NCI-H774 (cell line): ENCODE data around the gene GNB4.
A peak's percentile ranks its signal among the peaks of the same experiment; 100 is the strongest.

Source experiments
- DNase-seq: peaks from one replicate; lab custom pipeline; 2025; lab: John Stamatoyannopoulos, UW

GNB4 gene

GRCh38 chr3:179451265-179452175 is at the start of gene GNB4:
Gene GNB4 (minus strand): TSS chr3:179451470. CDS start chr3:179426200, 25,270 bp downstream.
- DNase-seq: peak; percentile 86

DNA sequence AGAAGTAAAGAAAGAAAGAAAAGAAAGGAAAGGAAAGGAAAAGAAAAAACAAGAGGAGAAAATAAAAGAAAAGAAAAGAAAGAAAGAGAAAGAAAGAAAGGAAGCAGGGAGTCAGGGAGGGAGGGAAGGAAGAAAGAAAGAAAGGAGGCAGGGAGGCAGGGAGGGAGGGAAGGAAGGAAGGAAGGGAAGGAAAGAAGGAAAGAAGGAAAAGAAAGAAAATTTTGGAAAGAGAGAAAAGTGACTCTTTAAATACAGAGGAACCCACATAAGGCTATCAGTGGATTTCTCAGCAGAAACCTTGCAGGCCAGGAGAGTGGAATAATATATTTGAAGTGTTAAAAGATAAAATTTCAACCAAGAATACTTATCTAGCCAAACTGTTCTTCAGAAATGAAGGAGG is 44.2 kb upstream of the GNB4 start:
- no peak for DNase-seq

DNA sequence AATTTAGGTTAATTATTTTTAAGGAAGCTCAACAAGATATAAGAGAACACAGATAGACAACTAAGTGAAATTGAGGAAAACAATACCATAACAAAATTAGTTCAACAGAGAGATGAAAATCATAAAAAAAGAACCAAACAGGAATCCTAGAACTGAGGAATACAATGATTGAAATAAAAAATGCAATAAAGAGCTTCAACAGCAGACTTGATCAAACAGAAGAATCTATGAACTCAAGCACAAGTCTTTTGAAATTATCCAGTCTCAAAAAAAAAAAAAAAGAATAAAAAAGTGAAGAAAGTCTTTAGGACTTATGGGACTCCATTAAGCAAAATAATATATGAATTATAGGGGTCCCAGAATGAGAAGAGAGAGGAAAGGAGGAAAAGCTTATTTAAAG is 42.0 kb upstream of the GNB4 start:
- DNase-seq: no peak

DNA sequence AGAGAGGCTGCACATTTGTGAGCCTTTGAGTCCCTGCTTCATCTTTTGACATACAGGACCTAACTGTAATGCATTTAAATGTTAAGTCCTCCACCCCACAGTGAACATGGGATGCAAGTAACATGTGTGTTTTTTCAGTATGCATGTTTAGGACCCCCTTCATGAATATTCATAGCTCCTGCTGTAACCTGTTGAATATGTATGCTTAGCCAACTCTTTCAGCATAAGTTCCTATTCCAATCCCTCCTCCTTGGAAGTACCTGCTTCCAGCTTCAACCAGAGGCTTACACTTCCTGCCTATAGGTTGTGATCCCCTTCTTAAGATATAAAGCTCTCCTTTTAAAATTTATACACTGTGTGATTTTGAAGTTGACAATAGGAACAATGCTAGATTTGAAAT is 36.9 kb upstream of the GNB4 start:
- no peak for DNase-seq

DNA sequence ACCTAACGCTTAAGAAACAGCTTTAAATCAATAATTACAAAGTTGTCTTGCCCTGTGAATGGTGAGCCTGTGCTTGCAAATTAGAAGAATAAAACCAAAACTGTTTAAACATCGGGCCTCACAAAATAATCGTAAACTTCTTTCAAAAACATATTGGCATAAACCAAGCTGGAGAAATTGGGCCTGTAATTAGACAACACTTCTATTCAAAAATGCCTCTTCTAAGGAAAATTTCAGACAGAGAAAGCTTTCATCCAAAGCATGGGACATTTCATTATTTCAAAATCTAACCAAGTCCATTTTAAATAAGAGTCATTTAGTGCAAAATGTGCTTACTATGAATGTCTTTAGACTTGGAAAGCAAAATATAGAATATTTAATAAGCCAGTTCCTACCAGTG is 35.5 kb upstream of the GNB4 start:
- DNase-seq: no peak

GRCh38 chr3:179482857-179483256 is 31.6 kb upstream of the GNB4 start:
- DNase-seq: no peak

- no peak for DNase-seq
Measured at GRCh38 chr3:179476215-179476614, 24.9 kb upstream of the GNB4 start.

DNA sequence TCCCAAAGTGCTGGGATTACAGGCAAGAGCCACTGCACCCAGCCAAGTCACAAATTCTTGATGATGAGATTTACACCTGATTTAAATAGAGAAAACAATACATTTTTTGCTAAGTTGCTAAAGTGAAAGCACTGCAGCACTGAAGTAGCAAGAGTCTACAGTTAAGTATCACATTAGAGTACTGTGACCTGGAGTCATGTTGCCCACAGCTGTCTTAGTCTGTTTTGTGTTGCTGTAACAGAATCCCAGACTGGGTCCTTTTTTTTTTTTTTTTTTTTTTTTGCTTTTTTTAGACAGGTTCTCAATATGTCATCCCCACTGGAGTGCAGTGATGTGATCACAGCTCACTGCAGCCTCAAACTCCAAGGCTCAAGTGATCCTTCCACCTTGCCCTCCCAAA is 23.2 kb upstream of the GNB4 start:
- DNase-seq: no peak

GRCh38 chr3:179473565-179473964 is 22.3 kb upstream of the GNB4 start:
- no peak for DNase-seq

DNA sequence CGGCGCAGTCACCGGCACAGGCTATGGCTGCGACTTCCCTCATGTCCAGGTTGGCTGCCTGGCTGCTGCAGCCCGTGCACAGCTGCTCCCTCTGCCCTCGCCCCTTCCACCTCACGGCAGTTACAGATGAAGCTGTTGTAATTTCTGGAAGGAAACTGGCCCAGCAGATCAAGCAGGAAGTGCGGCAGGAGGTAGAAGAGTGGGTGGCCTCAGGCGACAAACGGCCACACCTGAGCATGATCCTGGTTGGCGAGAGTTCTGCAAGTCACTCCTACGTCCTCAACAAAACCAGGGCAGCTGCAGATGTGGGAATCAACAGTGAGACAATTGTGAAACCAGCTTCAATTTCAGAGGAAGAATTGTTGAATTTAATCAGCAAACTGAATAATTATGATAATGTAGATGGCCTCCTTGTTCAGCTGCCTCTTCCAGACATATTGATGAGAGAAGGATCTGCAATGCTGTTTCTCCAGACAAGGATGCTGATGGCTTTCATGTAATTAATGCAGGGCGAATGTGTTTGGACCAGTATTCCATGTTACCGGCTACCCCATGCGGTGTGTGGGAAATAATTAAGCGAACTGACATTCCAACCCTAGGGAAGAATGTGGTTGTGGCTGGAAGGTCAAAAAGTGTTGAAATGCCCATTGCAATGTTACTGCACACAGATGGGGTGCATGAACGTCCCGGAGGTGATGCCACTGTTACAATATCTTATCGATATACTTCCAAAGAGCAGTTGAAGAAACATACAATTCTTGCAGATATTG is 13.2 kb upstream of the GNB4 start:
- DNase-seq: no peak

- no peak for DNase-seq
Measured at GRCh38 chr3:179463319-179463718, 12.0 kb upstream of the GNB4 start.

DNA sequence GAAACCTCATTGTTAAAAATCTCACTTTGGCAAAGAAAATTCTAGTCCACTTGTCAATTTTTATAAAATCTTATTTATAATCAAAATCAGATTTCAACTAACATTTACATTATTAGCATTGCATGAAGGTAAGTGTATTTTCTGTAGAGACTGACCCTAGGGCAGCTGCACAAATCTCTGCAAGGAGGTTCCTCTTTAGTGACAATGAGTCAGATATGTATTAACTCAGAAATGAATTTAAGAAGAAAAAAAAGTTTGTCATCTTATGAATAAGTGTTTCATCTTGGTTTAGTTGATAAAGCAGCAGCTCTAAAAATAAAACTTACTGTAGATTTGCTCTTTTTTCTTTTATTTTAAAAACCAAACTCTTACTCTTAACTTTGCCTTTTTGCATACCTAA is 9.0 kb upstream of the GNB4 start:
- no peak for DNase-seq

DNA sequence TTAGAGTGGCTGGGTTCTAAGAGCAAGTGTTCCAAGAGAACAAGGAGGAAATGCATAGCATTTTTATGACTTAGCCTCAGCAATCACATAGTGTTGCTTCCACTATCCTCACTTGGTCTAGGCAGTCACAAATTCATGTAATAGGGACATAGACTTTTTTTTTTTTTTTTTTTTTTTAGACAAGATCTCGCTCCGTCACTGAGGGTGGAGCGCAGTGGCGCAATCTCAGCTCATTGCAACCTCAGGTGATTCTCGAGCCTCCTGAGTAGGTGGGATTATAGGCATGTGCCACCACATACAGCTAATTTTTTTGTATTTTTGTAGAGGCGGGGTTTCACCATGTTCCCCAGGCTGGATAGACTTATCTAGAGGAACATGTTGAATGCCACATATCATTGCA is 4.7 kb upstream of the GNB4 start:
- DNase-seq: no peak

GRCh38 chr3:179454887-179455286 is 3.6 kb upstream of the GNB4 start:
- DNase-seq: no peak

GRCh38 chr3:179453967-179454366 is 2.7 kb upstream of the GNB4 start:
- DNase-seq: no peak

- no peak for DNase-seq
Measured at GRCh38 chr3:179452872-179453271, 1.6 kb upstream of the GNB4 start.

DNA sequence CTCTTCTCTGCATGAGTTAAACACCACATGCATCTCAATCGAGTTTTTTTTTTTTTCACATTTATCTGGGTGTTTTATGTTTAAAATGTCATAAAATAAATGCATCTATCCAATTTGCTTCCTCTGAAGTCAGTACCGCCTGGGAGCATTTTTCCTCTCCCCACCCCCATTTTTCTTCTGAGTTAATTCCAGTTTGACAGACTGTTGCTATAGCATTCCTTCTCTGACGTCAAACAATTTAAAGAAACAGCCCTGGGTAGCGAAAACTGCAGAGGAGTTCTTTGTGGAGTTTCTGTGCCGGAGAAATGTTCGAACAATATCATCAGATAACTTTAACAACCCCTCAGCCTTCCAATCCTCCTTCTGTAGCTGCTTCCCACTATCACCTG is 900 bp upstream of the GNB4 start:
- DNase-seq: no peak

DNA sequence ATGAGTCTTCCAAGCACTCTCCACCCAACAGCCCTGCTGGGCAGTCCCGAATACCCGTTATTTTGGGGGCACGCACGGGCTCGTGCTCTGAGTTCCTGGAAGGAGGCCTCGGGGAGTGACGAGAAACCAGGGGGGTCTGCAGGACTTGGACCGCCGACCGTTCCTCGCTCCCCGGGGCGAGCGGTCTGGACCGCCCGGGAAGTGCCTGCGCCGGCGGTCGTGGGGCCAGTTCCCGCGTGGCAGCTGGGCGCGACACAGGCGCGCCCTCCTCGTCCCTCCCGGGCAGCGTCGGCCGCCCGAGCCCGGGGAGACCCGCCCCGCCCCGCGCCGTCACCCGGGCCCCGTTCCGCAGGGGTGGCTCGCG is 387 bp downstream of the GNB4 start:
- DNase-seq: no peak

DNA sequence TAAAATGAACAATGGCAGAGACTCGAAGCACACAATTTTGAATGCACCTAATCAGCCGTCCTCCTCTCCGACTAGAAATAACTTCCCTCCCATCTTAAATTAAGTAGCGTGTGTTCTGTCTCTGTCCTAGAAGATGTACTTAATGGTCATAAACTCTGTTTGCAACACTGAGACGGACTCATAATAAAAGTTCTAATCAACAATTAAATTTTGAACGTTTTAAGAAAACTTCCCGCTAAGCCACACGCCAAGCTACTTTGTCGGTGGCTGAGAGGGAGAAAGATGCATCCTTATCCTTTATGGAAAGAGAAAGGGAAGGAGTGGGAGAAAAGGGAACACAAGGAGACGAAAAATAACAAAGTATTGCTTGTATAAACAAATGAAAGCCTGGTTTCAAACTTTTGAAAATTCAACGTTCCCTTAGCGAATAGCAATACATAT is 989 bp downstream of the GNB4 start:
- DNase-seq: no peak

- no peak for DNase-seq
Measured at GRCh38 chr3:179449636-179450035, 1.6 kb downstream of the GNB4 start.

DNA sequence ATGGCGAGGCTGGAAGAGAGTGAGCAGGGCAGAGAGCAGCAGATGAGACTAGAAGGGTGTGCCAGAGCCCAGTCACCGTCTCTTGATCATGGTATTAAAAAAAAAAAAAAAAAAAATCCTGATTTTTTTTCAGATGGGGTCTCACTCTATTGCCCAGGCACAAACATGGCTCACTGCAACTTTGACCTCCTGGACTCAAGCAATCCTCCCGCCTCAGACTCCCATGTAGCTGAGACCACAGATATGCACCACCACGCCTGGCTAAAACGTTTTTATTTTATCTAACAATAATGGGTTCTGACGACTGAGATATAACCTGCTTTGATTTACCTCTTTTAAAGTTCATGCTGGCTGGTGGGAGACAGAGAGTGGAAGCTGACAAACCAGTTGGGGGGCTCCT is 4.0 kb downstream of the GNB4 start:
- DNase-seq: no peak

GRCh38 chr3:179446501-179446900 is 4.8 kb downstream of the GNB4 start:
- no peak for DNase-seq

- no peak for DNase-seq
Measured at GRCh38 chr3:179438841-179439240, 12.4 kb downstream of the GNB4 start.
